ENCODE data around the gene CXCL11.

DNA sequence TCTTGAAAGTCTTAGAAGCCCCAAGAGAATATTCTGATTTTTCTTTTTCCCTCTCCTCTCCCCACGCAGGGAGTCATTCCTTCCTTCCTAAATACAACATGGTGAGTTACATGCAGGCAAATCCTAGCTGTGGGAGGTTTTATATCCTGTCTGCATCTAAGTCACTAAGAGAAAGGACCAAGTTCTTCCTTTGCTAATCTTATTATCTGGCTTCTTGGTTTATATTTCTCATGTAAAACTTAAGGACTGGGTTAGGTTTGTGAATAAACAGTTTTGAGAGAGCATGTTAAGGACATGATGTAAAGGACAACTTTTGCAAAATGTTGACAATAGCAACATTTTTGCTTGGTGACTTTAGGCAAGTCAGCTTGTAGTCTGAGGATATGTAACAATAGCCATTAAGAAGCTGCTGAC lies 23.5 kb downstream of the CXCL11 start:
- no peak for TF ChIP-seq POLR2AphosphoS5 (IDR thresholded peaks at IDR 0.05; ENCODE audit: low read depth, low read length)
- TF ChIP-seq POLR2A (IDR thresholded peaks at IDR 0.05; ENCODE audit: low read depth, low read length): no peak
- TF ChIP-seq SPI1 (IDR thresholded peaks at IDR 0.05; ENCODE audit: low read depth, low read length): no peak
- no peak for TF ChIP-seq TAF1 (IDR thresholded peaks at IDR 0.05; ENCODE audit: low read depth, low read length)
- no peak for TF ChIP-seq POU2F2 (IDR thresholded peaks at IDR 0.05; ENCODE audit: low read depth, low read length)
- no peak for TF ChIP-seq PAX5 (IDR thresholded peaks at IDR 0.05; ENCODE audit: insufficient read depth, low read length, severe bottlenecking)
